Choroid plexus epithelial cell (primary cell): ENCODE results near the gene PUSL1.

Experiments used
- DNase-seq: peaks from one replicate; pipeline ENCODE4 v3.0.0-alpha.2; 2010; ENCODE audit warnings: low read depth
- H3K4me3 ChIP-seq: 2 replicates; pipeline ENCODE4 v1.5.1; 2011; ENCODE audit warnings: low read depth, mild to moderate bottlenecking, control low read depth, low read length, moderate library complexity
- CTCF ChIP-seq: conservative IDR thresholded peaks from 2 replicates; pipeline ENCODE4 v1.5.1; 2011; ENCODE audit warnings: low read depth, mild to moderate bottlenecking, control low read depth, inconsistent platforms, low read length, moderate library complexity

PUSL1 gene

DNA sequence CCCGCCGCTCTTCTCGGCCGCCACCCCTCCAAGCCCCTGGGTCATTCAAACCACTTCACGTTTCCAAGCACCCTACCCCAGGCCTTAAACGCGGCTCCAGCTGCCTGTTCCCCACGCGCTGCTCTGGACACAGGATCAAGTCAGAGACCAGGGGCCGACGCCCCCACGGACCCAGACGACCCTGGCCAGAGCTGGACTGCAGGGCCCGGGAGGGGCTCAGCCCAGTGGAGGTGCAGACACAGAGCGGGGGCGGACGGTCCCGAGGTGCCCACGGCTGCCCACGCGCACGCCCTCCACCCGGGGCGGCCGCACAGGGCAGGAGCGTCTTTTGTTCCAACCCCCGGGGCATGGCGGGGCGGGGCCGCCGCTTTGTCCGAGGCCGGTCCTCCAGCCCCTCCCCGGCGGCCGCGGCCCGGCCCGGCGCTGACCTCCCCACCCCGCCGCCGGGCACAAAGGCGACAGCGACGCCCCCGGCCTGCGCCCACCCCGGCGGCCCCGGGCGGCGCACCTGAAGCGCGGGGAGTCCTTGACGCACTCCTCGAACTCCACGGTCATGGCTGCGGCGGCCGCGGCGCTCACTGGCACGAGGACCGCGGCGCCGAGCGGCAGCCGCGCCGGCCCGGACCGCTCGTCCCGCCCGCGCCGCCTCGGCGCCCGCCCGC lies 1.0 kb upstream of the PUSL1 start:
- no peak for TF ChIP-seq CTCF
- DNase-seq, result no peak
- H3K4me3 ChIP-seq, result peak overlapping the region; percentile 71

DNA sequence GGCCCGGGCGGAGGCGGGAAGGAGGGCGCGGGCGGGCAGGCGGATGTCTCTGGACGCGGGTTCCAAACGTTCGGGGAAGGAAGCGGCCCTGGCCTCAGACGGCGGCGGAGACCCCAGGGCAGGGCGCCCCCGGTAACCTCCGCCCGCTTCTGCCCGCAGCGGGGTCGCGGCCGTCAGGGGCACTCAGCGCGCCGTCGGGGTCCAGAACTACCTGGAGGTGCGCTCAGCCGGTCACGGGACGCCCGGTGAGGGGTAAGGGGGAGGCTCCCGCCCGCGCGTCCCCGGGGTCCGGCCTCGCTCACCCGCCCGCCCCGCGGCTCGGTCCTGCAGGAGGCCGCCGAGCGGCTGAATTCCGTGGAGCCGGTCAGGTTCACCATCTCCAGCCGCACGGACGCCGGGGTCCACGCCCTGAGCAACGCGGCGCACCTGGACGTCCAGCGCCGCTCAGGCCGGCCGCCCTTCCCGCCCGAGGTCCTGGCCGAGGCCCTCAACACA lies 406 bp downstream of the PUSL1 start:
- TF ChIP-seq CTCF, result no peak
- DNase-seq, result no peak
- H3K4me3 ChIP-seq, result peak overlapping the region; percentile 84

- DNase-seq, result no peak
- H3K4me3 ChIP-seq, result peak overlapping the region; percentile 84
- TF ChIP-seq CTCF, result no peak
Observed at GRCh38 chr1:1309251-1310108, 1.1 kb downstream of the PUSL1 start.

- peak overlapping the region; percentile 84 for H3K4me3 ChIP-seq
- no peak for DNase-seq
- no peak for TF ChIP-seq CTCF
Observed at GRCh38 chr1:1310109-1310385, 1.6 kb downstream of the PUSL1 start.

- no peak for TF ChIP-seq CTCF
- H3K4me3 ChIP-seq, result no peak overlapping the region
- DNase-seq, result no peak
Observed at GRCh38 chr1:1310476-1311053, 2.2 kb downstream of the PUSL1 start.

DNA sequence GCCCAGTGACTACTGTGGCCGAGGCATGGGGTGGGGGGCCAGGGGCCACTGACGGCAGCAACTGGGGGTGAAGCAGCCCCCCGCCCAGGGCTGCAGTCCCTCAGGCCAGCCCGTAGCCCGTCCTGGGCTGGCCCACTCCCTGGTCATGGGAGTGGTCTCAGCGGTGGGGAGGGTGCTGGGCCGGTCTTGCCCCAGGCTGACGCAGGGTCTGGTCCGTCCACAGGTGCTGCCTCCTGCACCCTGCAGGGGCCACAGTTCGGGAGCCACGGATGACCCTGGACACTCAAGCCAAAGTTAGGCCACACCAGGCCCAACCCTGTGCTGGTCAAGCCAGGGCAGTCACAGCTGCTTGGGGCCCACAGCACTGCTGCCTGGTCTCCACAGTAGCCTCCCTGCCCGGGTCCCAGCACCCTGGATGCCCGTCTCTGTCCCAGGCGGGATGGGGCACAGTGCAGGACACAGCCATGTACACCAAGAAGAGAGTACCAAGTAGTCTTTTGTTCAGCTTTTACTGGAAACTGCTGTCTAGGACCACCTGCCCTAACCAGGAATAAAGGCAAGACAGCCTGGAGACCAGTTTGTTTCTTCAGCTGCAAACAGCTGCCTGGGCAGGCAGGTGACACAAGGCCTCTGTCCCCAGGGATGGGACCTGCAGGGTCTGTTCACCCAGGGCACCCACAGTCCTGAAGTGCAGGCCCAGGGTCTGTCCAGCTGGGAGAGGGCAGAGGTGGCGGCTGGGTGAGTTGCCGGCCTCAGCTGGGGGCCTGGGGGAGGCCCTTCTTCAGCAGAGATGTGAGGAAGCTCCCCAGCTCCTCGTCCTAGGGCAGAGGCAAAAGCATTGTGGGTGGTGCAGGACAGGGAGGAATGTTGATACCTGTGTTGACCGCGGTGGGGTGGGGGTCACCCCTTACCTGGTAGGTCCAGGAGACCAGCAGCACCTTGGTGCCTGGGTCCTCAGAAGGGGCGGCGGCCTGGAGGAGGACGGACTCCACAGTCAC lies 3.0 kb downstream of the PUSL1 start:
- TF ChIP-seq CTCF, result no peak
- no peak for DNase-seq
- H3K4me3 ChIP-seq, result no peak overlapping the region
